ENCODE results near the gene KCNQ1. TPM values are rescaled to one million over a fixed set of nuclear protein-coding genes. Genes with fewer than 3 reads are reported as not detected.

The KCNQ1 gene
- total and polyA plus RNA-seq, 2 donors (not counting 1 experiment from before 2014, with no cell fraction given) = not detected

- Histone ChIP-seq H3K79me2 (ENCODE audit: control insufficient read depth, insufficient read depth, low read length) (no peaks in the 10 kb centered on the region), H3K4me2 (ENCODE audit: extremely low read depth, insufficient read depth, low read length) (no peak overlapping the region), H4K20me1 (ENCODE audit: control insufficient read depth, extremely low read depth, insufficient read depth, low read length) (no peaks in the 10 kb centered on the region), H3K4me1 (ENCODE audit: control insufficient read depth, extremely low read depth, insufficient read depth, low read length) (no peaks in the 10 kb centered on the region), H3K27me3 (ENCODE audit: control insufficient read depth, insufficient read depth, low read length) (no peaks in the 10 kb centered on the region), H2AFZ (ENCODE audit: low read length) (no peak overlapping the region), H3K9me3 (ENCODE audit: control insufficient read depth, insufficient read depth, low read depth, low read length) (no peaks in the 10 kb centered on the region), H3K27ac (ENCODE audit: insufficient read depth, low read length) (no peak overlapping the region), H3K9ac (ENCODE audit: insufficient read depth, low read length) (no peak overlapping the region), H3K36me3 (ENCODE audit: control insufficient read depth, insufficient read depth, low read length) (no peaks in the 10 kb centered on the region), H3K4me3 (replicated peaks in 1 of 4; ENCODE audit: control extremely low read depth in 1 of 4, insufficient read depth in 1 of 4, low read depth in 3 of 4, low read length in 4 of 4) (no peak overlapping the region)
- TF ChIP-seq EZH2 (IDR thresholded peaks at IDR 0.05; ENCODE audit: low read length, missing control alignments) = no peak
- TF ChIP-seq CTCF (conservative IDR thresholded peaks at IDR 0.05 in 1 of 2, IDR thresholded peaks at IDR 0.05 in 1 of 2; ENCODE audit: low read depth in 1 of 2, low read length in 2 of 2) = no peak
- no peak for DNase-seq (ENCODE audit: low read depth in 2 of 2)
Observed at GRCh38 chr11:2842876-2843275, 398.1 kb downstream of the KCNQ1 start.

- Histone ChIP-seq H3K36me3 (ENCODE audit: control insufficient read depth, insufficient read depth, low read length) (no peaks in the 10 kb centered on the region), H3K9ac (ENCODE audit: insufficient read depth, low read length) (no peak overlapping the region), H3K4me1 (ENCODE audit: control insufficient read depth, extremely low read depth, insufficient read depth, low read length) (no peaks in the 10 kb centered on the region), H4K20me1 (ENCODE audit: control insufficient read depth, extremely low read depth, insufficient read depth, low read length) (no peaks in the 10 kb centered on the region), H3K4me2 (ENCODE audit: extremely low read depth, insufficient read depth, low read length) (no peak overlapping the region), H3K79me2 (ENCODE audit: control insufficient read depth, insufficient read depth, low read length) (no peaks in the 10 kb centered on the region), H3K4me3 (replicated peaks in 1 of 4; ENCODE audit: control extremely low read depth in 1 of 4, insufficient read depth in 1 of 4, low read depth in 3 of 4, low read length in 4 of 4) (no peak overlapping the region), H3K9me3 (ENCODE audit: control insufficient read depth, insufficient read depth, low read depth, low read length) (no peaks in the 10 kb centered on the region), H3K27ac (ENCODE audit: insufficient read depth, low read length) (no peak overlapping the region), H3K27me3 (ENCODE audit: control insufficient read depth, insufficient read depth, low read length) (no peaks in the 10 kb centered on the region), H2AFZ (ENCODE audit: low read length) (no peak overlapping the region)
- no peak for DNase-seq (ENCODE audit: low read depth in 2 of 2)
- TF ChIP-seq EZH2 (IDR thresholded peaks at IDR 0.05; ENCODE audit: low read length, missing control alignments) (no peak), CTCF (conservative IDR thresholded peaks at IDR 0.05 in 1 of 2, IDR thresholded peaks at IDR 0.05 in 1 of 2; ENCODE audit: low read depth in 1 of 2, low read length in 2 of 2) (no peak)
Observed at GRCh38 chr11:2843551-2843950, 398.7 kb downstream of the KCNQ1 start.

- Histone ChIP-seq H3K9me3 (ENCODE audit: control insufficient read depth, insufficient read depth, low read depth, low read length) (no peaks in the 10 kb centered on the region), H3K27me3 (ENCODE audit: control insufficient read depth, insufficient read depth, low read length) (no peaks in the 10 kb centered on the region), H3K79me2 (ENCODE audit: control insufficient read depth, insufficient read depth, low read length) (no peaks in the 10 kb centered on the region), H3K4me3 (replicated peaks in 1 of 4; ENCODE audit: control extremely low read depth in 1 of 4, insufficient read depth in 1 of 4, low read depth in 3 of 4, low read length in 4 of 4) (no peak overlapping the region), H3K4me2 (ENCODE audit: extremely low read depth, insufficient read depth, low read length) (no peak overlapping the region), H3K4me1 (ENCODE audit: control insufficient read depth, extremely low read depth, insufficient read depth, low read length) (no peaks in the 10 kb centered on the region), H3K36me3 (ENCODE audit: control insufficient read depth, insufficient read depth, low read length) (no peaks in the 10 kb centered on the region), H3K9ac (ENCODE audit: insufficient read depth, low read length) (no peak overlapping the region), H4K20me1 (ENCODE audit: control insufficient read depth, extremely low read depth, insufficient read depth, low read length) (no peaks in the 10 kb centered on the region), H3K27ac (ENCODE audit: insufficient read depth, low read length) (no peak overlapping the region), H2AFZ (ENCODE audit: low read length) (no peak overlapping the region)
- TF ChIP-seq EZH2 (IDR thresholded peaks at IDR 0.05; ENCODE audit: low read length, missing control alignments) (no peak), CTCF (conservative IDR thresholded peaks at IDR 0.05 in 1 of 2, IDR thresholded peaks at IDR 0.05 in 1 of 2; ENCODE audit: low read depth in 1 of 2, low read length in 2 of 2) (no peak)
- DNase-seq (ENCODE audit: low read depth in 2 of 2) = peak in 1 of 2 donors; percentile 36
Observed at GRCh38 chr11:2844116-2844842, 399.5 kb downstream of the KCNQ1 start.

Measured in fibroblast of lung (primary cell).